HEK293 (cell line): Measurements from ENCODE around the gene STXBP4.

ENCODE experiments used
- CTCF ChIA-PET: fragments of 350-600 bp; formaldehyde crosslinking; extraction: SDS; loops from one replicate; lab custom pipeline; 2021; ENCODE audit warnings: antibody characterized with exemption; lab: Yijun Ruan, JAX
- POLR2A ChIA-PET: fragments of 300-600 bp; formaldehyde crosslinking; extraction: SDS; loops from one replicate; lab custom pipeline; 2020; ENCODE audit warnings: antibody characterized with exemption, inconsistent platforms; lab: Yijun Ruan, JAX
- H3K27ac ChIP-seq: fragments of 200-500 bp; sonication (Bioruptor generic); 2 replicates; pipeline ENCODE4 v1.5.1; 2014; ENCODE audit warnings: low read depth, low read length, control low read depth, inconsistent platforms; ENCODE audit errors: extremely low read depth
- H3K36me3 ChIP-seq, 2 experiments: fragments of 200-500 bp in 1 of 2; sonication (Bioruptor generic) in 1 of 2; 1 replicate in 1 of 2; 2 replicates in 1 of 2; pipeline ENCODE4 v1.5.1; 2014 to 2017; ENCODE audit warnings: inconsistent platforms in 2 of 2, low read length in 2 of 2; ENCODE audit not compliant: control insufficient read depth in 2 of 2, insufficient read depth in 1 of 2
- H3K4me1 ChIP-seq: fragments of 200-500 bp; sonication (Bioruptor generic); 2 replicates; pipeline ENCODE4 v1.5.1; 2014; ENCODE audit warnings: mild to moderate bottlenecking, low read length, inconsistent platforms; ENCODE audit not compliant: control insufficient read depth, insufficient read depth
- H3K4me3 ChIP-seq: 2 replicates; pipeline ENCODE4 v1.5.1; 2011; ENCODE audit warnings: low read depth, mild to moderate bottlenecking, control low read depth, low read length, moderate library complexity
- H3K9me3 ChIP-seq: fragments of 200-500 bp; sonication (Bioruptor generic); 2 replicates; pipeline ENCODE4 v1.5.1; 2014; ENCODE audit warnings: low read depth, low read length, inconsistent platforms; ENCODE audit not compliant: control insufficient read depth, insufficient read depth
- GLIS1 ChIP-seq: fragments of 450-650 bp; formaldehyde crosslinking; IDR thresholded peaks from 2 replicates; pipeline ENCODE4 v1.5.1; 2016; ENCODE audit warnings: missing biosample characterization, missing genetic modification characterization
- HOXA7 ChIP-seq: sonication (generic); formaldehyde crosslinking; IDR thresholded peaks from 2 replicates; pipeline ENCODE4 v1.8.1; 2022; ENCODE audit warnings: missing genetic modification reagents, borderline replicate concordance
- HOXD13 ChIP-seq: sonication (generic); formaldehyde crosslinking; IDR thresholded peaks from 2 replicates; pipeline ENCODE4 v1.8.0; 2022; ENCODE audit warnings: missing genetic modification reagents, borderline replicate concordance
- KLF7 ChIP-seq: fragments of 450-650 bp; formaldehyde crosslinking; IDR thresholded peaks from 2 replicates; pipeline ENCODE4 v1.5.1; 2016; ENCODE audit warnings: missing biosample characterization, missing genetic modification characterization, borderline replicate concordance
- KLF8 ChIP-seq: fragments of 450-650 bp; formaldehyde crosslinking; IDR thresholded peaks from 2 replicates; pipeline ENCODE4 v1.5.1; 2016; ENCODE audit warnings: missing biosample characterization, missing genetic modification characterization
- REPIN1 ChIP-seq: fragments of 450-650 bp; formaldehyde crosslinking; IDR thresholded peaks from 2 replicates; pipeline ENCODE4 v1.5.1; 2017; ENCODE audit warnings: missing biosample characterization, missing genetic modification characterization, low read depth
- ZIC2 ChIP-seq: fragments of 450-650 bp; formaldehyde crosslinking; IDR thresholded peaks from 2 replicates; pipeline ENCODE4 v1.5.1; 2016; ENCODE audit warnings: missing biosample characterization, missing genetic modification characterization
- ZNF221 ChIP-seq: fragments of 450-650 bp; formaldehyde crosslinking; IDR thresholded peaks from 2 replicates; pipeline ENCODE4 v1.5.1; 2017; ENCODE audit warnings: missing biosample characterization, missing genetic modification characterization, borderline replicate concordance
- ZNF239 ChIP-seq: fragments of 450-650 bp; formaldehyde crosslinking; IDR thresholded peaks from 2 replicates; pipeline ENCODE4 v1.5.1; 2016; ENCODE audit warnings: missing biosample characterization, missing genetic modification characterization
- ZNF324 ChIP-seq: fragments of 450-650 bp; formaldehyde crosslinking; IDR thresholded peaks from 2 replicates; pipeline ENCODE4 v1.5.1; 2016; ENCODE audit warnings: missing biosample characterization, missing genetic modification characterization
- ZNF335 ChIP-seq: fragments of 450-650 bp; formaldehyde crosslinking; conservative IDR thresholded peaks from 2 replicates; pipeline ENCODE4 v1.5.1; 2016; ENCODE audit warnings: missing biosample characterization, missing genetic modification characterization
- ZNF48 ChIP-seq: fragments of 450-650 bp; formaldehyde crosslinking; IDR thresholded peaks from 2 replicates; pipeline ENCODE4 v1.5.1; 2016; ENCODE audit warnings: missing biosample characterization, missing genetic modification characterization
- ZNF501 ChIP-seq: fragments of 450-650 bp; formaldehyde crosslinking; IDR thresholded peaks from 2 replicates; pipeline ENCODE4 v1.5.1; 2016; ENCODE audit warnings: missing biosample characterization, missing genetic modification characterization
- ZNF621 ChIP-seq: fragments of 450-650 bp; formaldehyde crosslinking; IDR thresholded peaks from 2 replicates; pipeline ENCODE4 v1.5.1; 2017; ENCODE audit warnings: missing biosample characterization, missing genetic modification characterization
- ZNF660 ChIP-seq: fragments of 450-650 bp; IDR thresholded peaks from 2 replicates; pipeline ENCODE4 v1.5.1; 2018; ENCODE audit warnings: missing biosample characterization, mild to moderate bottlenecking, missing genetic modification characterization
- ZNF664 ChIP-seq: fragments of 450-650 bp; formaldehyde crosslinking; IDR thresholded peaks from 2 replicates; pipeline ENCODE4 v1.5.1; 2016; ENCODE audit warnings: missing biosample characterization, missing genetic modification characterization
- ZSCAN23 ChIP-seq: fragments of 450-650 bp; formaldehyde crosslinking; IDR thresholded peaks from 2 replicates; pipeline ENCODE4 v1.5.1; 2016; ENCODE audit warnings: missing biosample characterization, missing genetic modification characterization
- ZSCAN30 ChIP-seq: fragments of 450-650 bp; IDR thresholded peaks from 2 replicates; pipeline ENCODE4 v1.5.1; 2018; ENCODE audit warnings: missing biosample characterization, mild to moderate bottlenecking, missing genetic modification characterization, moderate library complexity
- TF ChIP-seq, protein P1 (sequence below): fragments of 450-650 bp; formaldehyde crosslinking; IDR thresholded peaks from 2 replicates; pipeline ENCODE4 v1.5.1; 2016; ENCODE audit warnings: missing biosample characterization, missing genetic modification characterization
- TF ChIP-seq, protein P2 (sequence below): fragments of 450-650 bp; formaldehyde crosslinking; IDR thresholded peaks from 2 replicates; pipeline ENCODE4 v1.5.1; 2016; ENCODE audit warnings: missing biosample characterization, missing genetic modification characterization
- TF ChIP-seq, protein P3 (sequence below): fragments of 450-650 bp; formaldehyde crosslinking; optimal IDR thresholded peaks from 2 replicates; pipeline ENCODE3; 2016; ENCODE audit warnings: missing biosample characterization, mild to moderate bottlenecking, missing genetic modification characterization

Gene STXBP4

DNA sequence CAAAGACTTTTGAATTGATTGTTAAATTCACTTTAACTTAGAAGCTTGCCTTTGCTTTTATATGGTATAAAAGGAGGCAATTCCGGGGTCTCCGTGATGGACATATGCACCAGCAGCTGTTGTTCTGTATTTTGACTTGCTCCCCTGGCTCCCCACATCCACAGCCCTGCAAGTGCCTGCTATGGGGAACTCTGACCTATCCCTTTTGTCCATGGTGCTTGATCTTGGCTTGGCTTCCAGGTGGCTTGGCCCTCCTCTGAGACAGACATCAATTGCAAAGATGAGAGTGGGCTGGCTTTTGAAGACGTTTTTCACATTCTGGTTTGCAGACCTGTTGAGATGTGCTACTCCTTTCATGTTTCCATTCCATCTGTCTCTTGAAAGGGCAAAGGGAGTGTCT is 41.0 kb upstream of the STXBP4 start:
- TF ChIP-seq ZNF239 (no peak), KLF8 (no peak), ZNF501 (tag by site-specific recombination) (no peak), ZSCAN23 (tag by site-specific recombination) (no peak), ZNF335 (no peak), REPIN1 (tag by site-specific recombination) (no peak), ZNF324 (tag by site-specific recombination) (no peak), KLF7 (tag by site-specific recombination) (no peak), ZNF221 (tag by site-specific recombination) (no peak), ZNF660 (no peak), ZIC2 (tag by site-specific recombination) (no peak), ZNF664 (no peak), ZNF48 (tag by site-specific recombination) (no peak), ZNF621 (no peak), HOXA7 (no peak), ZSCAN30 (tag by site-specific recombination) (no peak)
- TF ChIP-seq, protein P1, sequence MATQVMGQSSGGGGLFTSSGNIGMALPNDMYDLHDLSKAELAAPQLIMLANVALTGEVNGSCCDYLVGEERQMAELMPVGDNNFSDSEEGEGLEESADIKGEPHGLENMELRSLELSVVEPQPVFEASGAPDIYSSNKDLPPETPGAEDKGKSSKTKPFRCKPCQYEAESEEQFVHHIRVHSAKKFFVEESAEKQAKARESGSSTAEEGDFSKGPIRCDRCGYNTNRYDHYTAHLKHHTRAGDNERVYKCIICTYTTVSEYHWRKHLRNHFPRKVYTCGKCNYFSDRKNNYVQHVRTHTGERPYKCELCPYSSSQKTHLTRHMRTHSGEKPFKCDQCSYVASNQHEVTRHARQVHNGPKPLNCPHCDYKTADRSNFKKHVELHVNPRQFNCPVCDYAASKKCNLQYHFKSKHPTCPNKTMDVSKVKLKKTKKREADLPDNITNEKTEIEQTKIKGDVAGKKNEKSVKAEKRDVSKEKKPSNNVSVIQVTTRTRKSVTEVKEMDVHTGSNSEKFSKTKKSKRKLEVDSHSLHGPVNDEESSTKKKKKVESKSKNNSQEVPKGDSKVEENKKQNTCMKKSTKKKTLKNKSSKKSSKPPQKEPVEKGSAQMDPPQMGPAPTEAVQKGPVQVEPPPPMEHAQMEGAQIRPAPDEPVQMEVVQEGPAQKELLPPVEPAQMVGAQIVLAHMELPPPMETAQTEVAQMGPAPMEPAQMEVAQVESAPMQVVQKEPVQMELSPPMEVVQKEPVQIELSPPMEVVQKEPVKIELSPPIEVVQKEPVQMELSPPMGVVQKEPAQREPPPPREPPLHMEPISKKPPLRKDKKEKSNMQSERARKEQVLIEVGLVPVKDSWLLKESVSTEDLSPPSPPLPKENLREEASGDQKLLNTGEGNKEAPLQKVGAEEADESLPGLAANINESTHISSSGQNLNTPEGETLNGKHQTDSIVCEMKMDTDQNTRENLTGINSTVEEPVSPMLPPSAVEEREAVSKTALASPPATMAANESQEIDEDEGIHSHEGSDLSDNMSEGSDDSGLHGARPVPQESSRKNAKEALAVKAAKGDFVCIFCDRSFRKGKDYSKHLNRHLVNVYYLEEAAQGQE (tag by site-specific recombination): no peak
- TF ChIP-seq, protein P2, sequence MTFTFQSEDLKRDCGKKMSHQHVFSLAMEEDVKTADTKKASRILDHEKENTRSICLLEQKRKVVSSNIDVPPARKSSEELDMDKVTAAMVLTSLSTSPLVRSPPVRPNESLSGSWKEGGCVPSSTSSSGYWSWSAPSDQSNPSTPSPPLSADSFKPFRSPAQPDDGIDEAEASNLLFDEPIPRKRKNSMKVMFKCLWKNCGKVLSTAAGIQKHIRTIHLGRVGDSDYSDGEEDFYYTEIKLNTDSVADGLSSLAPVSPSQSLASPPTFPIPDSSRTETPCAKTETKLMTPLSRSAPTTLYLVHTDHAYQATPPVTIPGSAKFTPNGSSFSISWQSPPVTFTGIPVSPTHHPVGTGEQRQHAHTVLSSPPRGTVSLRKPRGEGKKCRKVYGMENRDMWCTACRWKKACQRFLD (tag by site-specific recombination): no peak
- ChIA-PET POLR2A (no interaction called here), CTCF (no interaction called here)
- no peaks in the 10 kb centered on the region for H3K4me1 ChIP-seq
- H3K4me3 ChIP-seq: no peak overlapping the region
- peaks cover 28 to 62% of the 10 kb centered on the region in 2 experiments for H3K36me3 ChIP-seq
- H3K27ac ChIP-seq: no peak overlapping the region
- H3K9me3 ChIP-seq: no peaks in the 10 kb centered on the region

DNA sequence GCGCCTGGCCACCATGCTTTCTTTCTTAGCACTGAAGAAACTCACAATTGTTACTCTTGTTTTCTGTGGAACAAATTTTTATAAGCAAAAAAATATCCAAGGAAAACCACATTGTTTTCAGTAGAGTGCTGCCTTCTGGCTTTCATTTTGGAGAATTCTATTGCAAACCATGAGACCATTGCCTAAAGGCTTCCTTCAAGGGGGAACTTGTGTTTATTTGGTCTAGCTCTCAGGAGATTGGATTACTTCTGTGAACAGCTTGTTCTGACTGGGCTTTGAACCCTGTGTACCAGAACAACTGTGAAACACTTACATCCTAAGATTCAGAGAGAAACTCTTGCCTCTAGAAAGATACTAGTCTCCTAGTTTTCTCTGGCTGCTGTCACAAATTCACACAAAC is 35.9 kb upstream of the STXBP4 start:
- TF ChIP-seq, protein P3, sequence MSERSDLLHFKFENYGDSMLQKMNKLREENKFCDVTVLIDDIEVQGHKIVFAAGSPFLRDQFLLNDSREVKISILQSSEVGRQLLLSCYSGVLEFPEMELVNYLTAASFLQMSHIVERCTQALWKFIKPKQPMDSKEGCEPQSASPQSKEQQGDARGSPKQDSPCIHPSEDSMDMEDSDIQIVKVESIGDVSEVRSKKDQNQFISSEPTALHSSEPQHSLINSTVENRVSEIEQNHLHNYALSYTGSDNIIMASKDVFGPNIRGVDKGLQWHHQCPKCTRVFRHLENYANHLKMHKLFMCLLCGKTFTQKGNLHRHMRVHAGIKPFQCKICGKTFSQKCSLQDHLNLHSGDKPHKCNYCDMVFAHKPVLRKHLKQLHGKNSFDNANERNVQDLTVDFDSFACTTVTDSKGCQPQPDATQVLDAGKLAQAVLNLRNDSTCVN: no peak
- no peak for TF ChIP-seq HOXD13 (CRISPR knock-in tag)
- no peak for TF ChIP-seq GLIS1 (tag by site-specific recombination)
- ChIA-PET CTCF (no interaction called here), POLR2A (no interaction called here)
- no peak overlapping the region for H3K27ac ChIP-seq
- no peaks in the 10 kb centered on the region for H3K9me3 ChIP-seq
- no peak overlapping the region for H3K4me3 ChIP-seq
- peaks cover 42 to 75% of the 10 kb centered on the region in 2 experiments for H3K36me3 ChIP-seq
- peaks cover 5% of the 10 kb centered on the region; the same call in 1 of the 2 replicates for H3K4me1 ChIP-seq
